ENCODE data around the gene KCTD10.

DNA sequence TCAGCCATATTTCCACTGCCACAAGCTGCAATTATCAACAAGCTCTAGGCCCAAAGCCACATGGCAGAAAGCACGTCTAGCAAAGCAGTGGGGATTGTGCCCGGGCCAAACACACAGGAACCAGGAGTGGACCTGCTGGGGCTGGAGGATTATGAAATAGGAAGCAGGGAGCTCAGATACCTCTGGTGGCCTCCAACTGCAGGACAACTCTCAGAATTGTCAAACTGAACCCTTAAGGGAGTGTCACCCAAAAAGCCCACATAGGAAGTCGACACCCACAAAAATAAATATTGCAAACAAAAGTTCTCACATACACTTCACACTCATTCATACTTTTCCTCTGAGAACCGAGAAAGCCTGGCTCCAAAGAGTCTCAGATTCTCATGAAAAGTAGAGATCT, 26.1 kb downstream of the KCTD10 start:
- TF ChIP-seq, protein P1, sequence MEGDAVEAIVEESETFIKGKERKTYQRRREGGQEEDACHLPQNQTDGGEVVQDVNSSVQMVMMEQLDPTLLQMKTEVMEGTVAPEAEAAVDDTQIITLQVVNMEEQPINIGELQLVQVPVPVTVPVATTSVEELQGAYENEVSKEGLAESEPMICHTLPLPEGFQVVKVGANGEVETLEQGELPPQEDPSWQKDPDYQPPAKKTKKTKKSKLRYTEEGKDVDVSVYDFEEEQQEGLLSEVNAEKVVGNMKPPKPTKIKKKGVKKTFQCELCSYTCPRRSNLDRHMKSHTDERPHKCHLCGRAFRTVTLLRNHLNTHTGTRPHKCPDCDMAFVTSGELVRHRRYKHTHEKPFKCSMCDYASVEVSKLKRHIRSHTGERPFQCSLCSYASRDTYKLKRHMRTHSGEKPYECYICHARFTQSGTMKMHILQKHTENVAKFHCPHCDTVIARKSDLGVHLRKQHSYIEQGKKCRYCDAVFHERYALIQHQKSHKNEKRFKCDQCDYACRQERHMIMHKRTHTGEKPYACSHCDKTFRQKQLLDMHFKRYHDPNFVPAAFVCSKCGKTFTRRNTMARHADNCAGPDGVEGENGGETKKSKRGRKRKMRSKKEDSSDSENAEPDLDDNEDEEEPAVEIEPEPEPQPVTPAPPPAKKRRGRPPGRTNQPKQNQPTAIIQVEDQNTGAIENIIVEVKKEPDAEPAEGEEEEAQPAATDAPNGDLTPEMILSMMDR (IDR thresholded peaks at IDR 0.05), result no peak
- TF ChIP-seq POLR2A (IDR thresholded peaks at IDR 0.05; ENCODE audit: low read depth), result no peak
- no peak for TF ChIP-seq POLR2AphosphoS5 (IDR thresholded peaks at IDR 0.05)
- TF ChIP-seq EP300 (IDR thresholded peaks at IDR 0.05), result no peak
